GM10266 (cell line): ENCODE data around the gene LEMD2.

Experiments used
- DNase-seq: peaks from one replicate; pipeline ENCODE4 v3.0.0; 2012; ENCODE audit errors: extremely low spot score
- CTCF ChIP-seq: IDR thresholded peaks from 2 replicates; pipeline ENCODE4 v1.5.1; 2012; ENCODE audit warnings: mild to moderate bottlenecking, low read depth; ENCODE audit not compliant: control insufficient read depth, insufficient read depth; ENCODE audit errors: missing control alignments

LEMD2 gene

GRCh38 chr6:33807606-33808005 lies 18.7 kb upstream of the LEMD2 start:
- no peak for TF ChIP-seq CTCF
- no peak for DNase-seq

- no peak for DNase-seq
- TF ChIP-seq CTCF, result no peak
Observed at GRCh38 chr6:33806841-33807240, 17.9 kb upstream of the LEMD2 start.

GRCh38 chr6:33803571-33804053 lies 14.7 kb upstream of the LEMD2 start, which contains the start of gene MLN:
Gene MLN, minus strand, starts transcription at chr6:33804003. Its CDS starts 2,840 bp downstream, at chr6:33801163.
- no peak for DNase-seq
- TF ChIP-seq CTCF, result no peak

DNA sequence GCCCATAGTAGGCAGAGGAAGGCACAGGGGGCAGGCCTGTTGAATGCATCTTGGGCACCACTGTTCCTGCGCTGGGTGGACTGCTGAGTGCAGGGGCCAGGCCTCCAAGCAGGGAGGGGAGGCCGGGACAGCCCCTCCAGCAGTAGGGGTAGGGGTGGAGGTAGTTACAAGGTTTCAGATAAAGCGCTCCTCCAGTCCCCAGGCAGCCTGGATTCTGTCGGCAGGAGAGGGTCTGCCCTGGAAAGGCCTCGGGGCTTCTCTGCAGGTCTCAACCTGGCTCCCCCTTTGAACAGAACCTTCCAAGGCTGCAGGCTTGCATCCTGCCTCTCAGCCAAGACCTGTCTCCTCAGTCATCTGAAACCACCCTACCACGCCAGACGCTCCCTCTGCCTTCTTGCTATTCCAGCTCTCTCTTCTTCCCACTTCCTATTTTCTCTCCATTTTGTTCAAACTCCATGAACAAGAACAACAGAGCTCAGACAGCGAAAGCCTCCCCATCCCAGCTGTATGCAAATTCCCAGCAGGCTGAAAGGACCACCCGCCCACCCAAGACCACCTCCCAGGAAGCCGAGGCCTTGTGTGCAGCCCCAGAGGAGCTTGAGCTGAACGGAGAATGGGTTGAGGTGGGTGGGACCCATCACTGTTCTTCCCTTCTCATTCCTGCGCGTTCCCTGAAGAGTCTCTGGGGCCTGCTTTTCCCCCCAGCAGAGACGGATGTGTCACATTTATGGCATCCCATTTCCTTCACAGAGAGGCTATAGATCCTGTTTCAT lies 13.4 kb upstream of the LEMD2 start:
- DNase-seq, result no peak
- TF ChIP-seq CTCF, result no peak

DNA sequence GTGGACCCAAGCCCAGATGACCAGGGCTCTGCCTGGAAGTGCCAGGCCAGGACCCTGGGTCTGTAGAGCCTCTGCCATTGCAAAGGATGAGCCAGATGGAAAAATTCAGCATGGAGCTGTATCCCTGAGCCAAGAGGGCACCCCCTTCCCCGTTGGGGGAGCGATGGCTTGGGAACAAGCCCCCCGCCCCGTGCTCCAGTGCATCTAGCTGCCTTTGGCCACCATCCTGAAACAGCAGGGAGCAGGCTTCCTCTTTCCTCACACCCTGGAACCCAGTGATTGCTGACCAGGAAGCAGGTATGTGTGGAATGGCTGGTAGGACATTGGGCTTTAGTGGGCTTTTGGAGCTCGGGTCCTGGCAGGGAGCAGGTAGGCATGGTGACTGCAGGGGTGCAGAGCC lies 12.7 kb upstream of the LEMD2 start:
- no peak for TF ChIP-seq CTCF
- no peak for DNase-seq

DNA sequence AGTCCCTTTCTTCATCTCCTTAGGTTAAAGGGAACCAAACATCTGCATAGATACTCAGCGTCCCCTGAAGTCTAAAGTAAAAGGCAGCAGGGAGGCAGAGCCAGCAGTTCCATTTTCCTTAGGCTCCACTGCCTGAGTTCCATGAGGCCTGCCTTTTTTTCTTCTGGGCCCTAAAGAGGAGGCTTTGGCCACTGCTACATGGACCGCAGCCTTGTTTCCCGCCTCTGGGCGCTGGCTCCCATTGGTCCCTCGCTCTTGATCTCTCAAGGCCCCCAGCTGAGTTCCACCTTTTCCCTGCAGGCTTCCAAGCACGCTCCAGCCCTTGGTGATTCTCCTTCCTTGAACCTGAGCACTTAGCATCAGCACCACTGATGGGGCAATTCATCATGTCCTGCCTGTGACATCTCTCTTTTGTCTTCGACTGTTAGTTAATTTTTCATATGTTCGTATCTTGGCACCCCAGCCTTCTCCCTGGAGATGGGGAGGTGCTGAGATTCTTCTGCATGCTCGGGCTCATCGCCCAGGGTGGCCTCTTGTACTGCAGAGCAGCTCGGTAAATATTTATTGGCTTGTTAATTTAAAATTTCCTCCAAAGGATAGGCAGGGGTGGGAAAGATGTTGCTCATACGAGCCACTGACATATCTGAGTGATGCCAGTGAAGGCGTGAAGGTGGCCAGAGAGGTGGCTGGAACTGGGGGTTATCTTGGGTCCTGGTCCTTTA lies 11.5 kb upstream of the LEMD2 start:
- no peak for TF ChIP-seq CTCF
- DNase-seq, result no peak

- no peak for DNase-seq
- no peak for TF ChIP-seq CTCF
Observed at GRCh38 chr6:33799454-33800113, 10.7 kb upstream of the LEMD2 start.
